Measurements from ENCODE around the gene PRAC1.
"Not testable (repeated sequence)": the region's sequence is repeated elsewhere in the genome, so short reads cannot be mapped to it uniquely, and the experiment has no call there.

Gene PRAC1

GRCh38 chr17:48717367-48718226, 4.7 kb downstream of the PRAC1 start:
- DNase-seq (ENCODE audit: insufficient read length, low spot score) (no peak), FAIRE-seq (no peak)
- TF ChIP-seq TAF1 (IDR thresholded peaks at IDR 0.05; ENCODE audit: low read depth, low read length) (no peak), POLR2AphosphoS5 (IDR thresholded peaks at IDR 0.05; ENCODE audit: low read depth, low read length) (no peak), POLR2A (IDR thresholded peaks at IDR 0.05; ENCODE audit: low read depth, low read length) (no peak), PAX5 (IDR thresholded peaks at IDR 0.05; ENCODE audit: insufficient read depth, low read length, severe bottlenecking) (no peak), POU2F2 (IDR thresholded peaks at IDR 0.05; ENCODE audit: low read depth, low read length) (no peak), SPI1 (IDR thresholded peaks at IDR 0.05; ENCODE audit: low read depth, low read length) (no peak)

- FAIRE-seq; DNase-seq (ENCODE audit: insufficient read length, low spot score): not testable (repeated sequence)
These were observed 5.8 kb downstream of the PRAC1 start for GRCh38 chr17:48716549-48716948.

- FAIRE-seq: no peak
- DNase-seq (ENCODE audit: insufficient read length, low spot score): no peak
- no peak for TF ChIP-seq PAX5 (IDR thresholded peaks at IDR 0.05; ENCODE audit: insufficient read depth, low read length, severe bottlenecking)
These were observed 6.6 kb downstream of the PRAC1 start for GRCh38 chr17:48715496-48716399.

GRCh38 chr17:48711128-48711527, 11.2 kb downstream of the PRAC1 start:
- DNase-seq (ENCODE audit: insufficient read length, low spot score) (no peak), FAIRE-seq (no peak)
- TF ChIP-seq POLR2AphosphoS5 (IDR thresholded peaks at IDR 0.05; ENCODE audit: low read depth, low read length) (no peak), TAF1 (IDR thresholded peaks at IDR 0.05; ENCODE audit: low read depth, low read length) (no peak), SPI1 (IDR thresholded peaks at IDR 0.05; ENCODE audit: low read depth, low read length) (no peak), POU2F2 (IDR thresholded peaks at IDR 0.05; ENCODE audit: low read depth, low read length) (no peak), POLR2A (IDR thresholded peaks at IDR 0.05; ENCODE audit: low read depth, low read length) (no peak), PAX5 (IDR thresholded peaks at IDR 0.05; ENCODE audit: insufficient read depth, low read length, severe bottlenecking) (no peak)

GRCh38 chr17:48704361-48705248, 17.7 kb downstream of the PRAC1 start:
- FAIRE-seq (no peak), DNase-seq (ENCODE audit: insufficient read length, low spot score) (no peak)
- no peak for TF ChIP-seq POU2F2 (IDR thresholded peaks at IDR 0.05; ENCODE audit: low read depth, low read length)
- TF ChIP-seq PAX5 (IDR thresholded peaks at IDR 0.05; ENCODE audit: insufficient read depth, low read length, severe bottlenecking): no peak
- TF ChIP-seq POLR2A (IDR thresholded peaks at IDR 0.05; ENCODE audit: low read depth, low read length): no peak
- no peak for TF ChIP-seq TAF1 (IDR thresholded peaks at IDR 0.05; ENCODE audit: low read depth, low read length)
- no peak for TF ChIP-seq SPI1 (IDR thresholded peaks at IDR 0.05; ENCODE audit: low read depth, low read length)
- no peak for TF ChIP-seq POLR2AphosphoS5 (IDR thresholded peaks at IDR 0.05; ENCODE audit: low read depth, low read length)

GRCh38 chr17:48701864-48702532, 20.3 kb downstream of the PRAC1 start:
- DNase-seq (ENCODE audit: insufficient read length, low spot score): no peak
- TF ChIP-seq POU2F2 (IDR thresholded peaks at IDR 0.05; ENCODE audit: low read depth, low read length): no peak
- TF ChIP-seq POLR2A (IDR thresholded peaks at IDR 0.05; ENCODE audit: low read depth, low read length): no peak
- no peak for TF ChIP-seq TAF1 (IDR thresholded peaks at IDR 0.05; ENCODE audit: low read depth, low read length)
- no peak for TF ChIP-seq POLR2AphosphoS5 (IDR thresholded peaks at IDR 0.05; ENCODE audit: low read depth, low read length)
- TF ChIP-seq SPI1 (IDR thresholded peaks at IDR 0.05; ENCODE audit: low read depth, low read length): no peak
- no peak for TF ChIP-seq PAX5 (IDR thresholded peaks at IDR 0.05; ENCODE audit: insufficient read depth, low read length, severe bottlenecking)
- no peak for FAIRE-seq

- no peak for DNase-seq (ENCODE audit: insufficient read length, low spot score)
- no peak for TF ChIP-seq POU2F2 (IDR thresholded peaks at IDR 0.05; ENCODE audit: low read depth, low read length)
- no peak for TF ChIP-seq SPI1 (IDR thresholded peaks at IDR 0.05; ENCODE audit: low read depth, low read length)
- TF ChIP-seq POLR2A (IDR thresholded peaks at IDR 0.05; ENCODE audit: low read depth, low read length): no peak
- no peak for FAIRE-seq
These were observed 29.1 kb downstream of the PRAC1 start for GRCh38 chr17:48693178-48693577.

GRCh38 chr17:48692049-48692448, 30.3 kb downstream of the PRAC1 start:
- TF ChIP-seq POU2F2 (IDR thresholded peaks at IDR 0.05; ENCODE audit: low read depth, low read length) (no peak), POLR2AphosphoS5 (IDR thresholded peaks at IDR 0.05; ENCODE audit: low read depth, low read length) (no peak), SPI1 (IDR thresholded peaks at IDR 0.05; ENCODE audit: low read depth, low read length) (no peak), TAF1 (IDR thresholded peaks at IDR 0.05; ENCODE audit: low read depth, low read length) (no peak), POLR2A (IDR thresholded peaks at IDR 0.05; ENCODE audit: low read depth, low read length) (no peak), PAX5 (IDR thresholded peaks at IDR 0.05; ENCODE audit: insufficient read depth, low read length, severe bottlenecking) (no peak)
- DNase-seq (ENCODE audit: insufficient read length, low spot score) (no peak), FAIRE-seq (no peak)

- FAIRE-seq: no peak
These were observed 31.7 kb downstream of the PRAC1 start for GRCh38 chr17:48690655-48691054.

More at GRCh38 chr17:48690655-48691054, 31.7 kb downstream of the PRAC1 start:
- no peak for TF ChIP-seq POLR2AphosphoS5 (IDR thresholded peaks at IDR 0.05; ENCODE audit: low read depth, low read length)
- TF ChIP-seq PAX5 (IDR thresholded peaks at IDR 0.05; ENCODE audit: insufficient read depth, low read length, severe bottlenecking): no peak
- TF ChIP-seq TAF1 (IDR thresholded peaks at IDR 0.05; ENCODE audit: low read depth, low read length): no peak
- no peak for TF ChIP-seq POU2F2 (IDR thresholded peaks at IDR 0.05; ENCODE audit: low read depth, low read length)
- TF ChIP-seq SPI1 (IDR thresholded peaks at IDR 0.05; ENCODE audit: low read depth, low read length): no peak
- TF ChIP-seq POLR2A (IDR thresholded peaks at IDR 0.05; ENCODE audit: low read depth, low read length): no peak
- no peak for DNase-seq (ENCODE audit: insufficient read length, low spot score)

Measured in GM12891 (cell line).